Lower leg skin (tissue), 3 donors: ENCODE measurements around the gene SPINK8.

ENCODE experiments used
- POLR2A ChIP-seq, 2 donors: fragments of 450-650 bp; IDR thresholded peaks; one replicate each; pipeline ENCODE4 v1.6.1; 2016 to 2017; ENCODE audit warnings: antibody characterized with exemption in 2 of 2, mild to moderate bottlenecking in 1 of 2, moderate library complexity in 1 of 2
- TF ChIP-seq, protein P1 (sequence below), 3 donors: fragments of 450-650 bp; IDR thresholded peaks; one replicate each; pipeline ENCODE4 v1.5.1; 2016; ENCODE audit warnings: antibody characterized with exemption in 3 of 3, mild to moderate bottlenecking in 3 of 3, moderate library complexity in 2 of 3

DNA sequence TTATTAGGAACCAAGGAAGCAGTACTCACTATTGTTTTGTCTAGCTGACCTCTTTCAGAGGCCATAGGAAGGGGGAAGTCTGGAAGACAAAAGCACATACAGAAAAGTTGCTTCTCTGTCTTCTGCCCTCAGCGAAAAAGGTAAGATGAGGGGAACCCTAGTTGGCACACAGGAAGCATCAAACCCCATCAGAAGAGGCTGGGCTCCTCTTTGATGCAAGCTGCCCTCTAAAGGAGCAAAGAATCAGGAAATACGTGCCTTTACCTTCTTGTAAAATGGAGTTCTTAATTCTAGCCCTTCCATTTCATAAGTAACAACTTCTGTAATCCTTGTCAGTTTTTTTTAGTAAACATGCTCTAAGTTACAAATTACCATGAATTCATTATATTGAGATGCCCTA lies 12.5 kb downstream of the SPINK8 start:
- no peak for TF ChIP-seq POLR2A (IDR thresholded peaks at IDR 0.05)
- TF ChIP-seq, protein P1, sequence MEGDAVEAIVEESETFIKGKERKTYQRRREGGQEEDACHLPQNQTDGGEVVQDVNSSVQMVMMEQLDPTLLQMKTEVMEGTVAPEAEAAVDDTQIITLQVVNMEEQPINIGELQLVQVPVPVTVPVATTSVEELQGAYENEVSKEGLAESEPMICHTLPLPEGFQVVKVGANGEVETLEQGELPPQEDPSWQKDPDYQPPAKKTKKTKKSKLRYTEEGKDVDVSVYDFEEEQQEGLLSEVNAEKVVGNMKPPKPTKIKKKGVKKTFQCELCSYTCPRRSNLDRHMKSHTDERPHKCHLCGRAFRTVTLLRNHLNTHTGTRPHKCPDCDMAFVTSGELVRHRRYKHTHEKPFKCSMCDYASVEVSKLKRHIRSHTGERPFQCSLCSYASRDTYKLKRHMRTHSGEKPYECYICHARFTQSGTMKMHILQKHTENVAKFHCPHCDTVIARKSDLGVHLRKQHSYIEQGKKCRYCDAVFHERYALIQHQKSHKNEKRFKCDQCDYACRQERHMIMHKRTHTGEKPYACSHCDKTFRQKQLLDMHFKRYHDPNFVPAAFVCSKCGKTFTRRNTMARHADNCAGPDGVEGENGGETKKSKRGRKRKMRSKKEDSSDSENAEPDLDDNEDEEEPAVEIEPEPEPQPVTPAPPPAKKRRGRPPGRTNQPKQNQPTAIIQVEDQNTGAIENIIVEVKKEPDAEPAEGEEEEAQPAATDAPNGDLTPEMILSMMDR (IDR thresholded peaks at IDR 0.05) = no peak
